Neural cell (in vitro differentiated cells): ENCODE measurements around the gene WDR33. TPM values are rescaled to one million over a fixed set of nuclear protein-coding genes. Genes with fewer than 3 reads are reported as not detected.

Experiments used
- H2AFZ ChIP-seq: fragments of 200-600, 300-800 bp; sonication (generic), shearing (Covaris generic); 2 replicates; pipeline ENCODE4 v1.6.0; 2014; ENCODE audit warnings: low read depth, mild to moderate bottlenecking, antibody characterized with exemption, low read length, moderate library complexity
- H3F3A ChIP-seq: fragments of 200-600 bp; shearing (Covaris generic); 2 replicates; pipeline ENCODE4 v1.6.1; 2016; ENCODE audit warnings: mild to moderate bottlenecking, moderate library complexity, mixed read lengths, antibody characterized with exemption, low read length; ENCODE audit not compliant: insufficient read depth, poor library complexity, severe bottlenecking
- H3K27ac ChIP-seq: fragments of 200-600, 300-800 bp; sonication (generic), shearing (Covaris generic); 2 replicates; pipeline ENCODE4 v1.5.1; 2014; ENCODE audit warnings: mild to moderate bottlenecking, low read length, moderate library complexity
- H3K27me3 ChIP-seq: fragments of 300-800, 200-600 bp; sonication (generic), shearing (Covaris generic); 2 replicates; pipeline ENCODE4 v1.6.0; 2014; ENCODE audit warnings: mild to moderate bottlenecking, low read depth, low read length, moderate library complexity; ENCODE audit not compliant: insufficient read depth
- H3K36me3 ChIP-seq: fragments of 300-800, 200-600 bp; sonication (generic), shearing (Covaris generic); 2 replicates; pipeline ENCODE4 v1.5.1; 2014; ENCODE audit warnings: mild to moderate bottlenecking, antibody characterized with exemption, low read length, moderate library complexity; ENCODE audit not compliant: insufficient read depth
- H3K4me2 ChIP-seq: fragments of 300-800, 200-600 bp; sonication (generic), shearing (Covaris generic); 2 replicates; pipeline ENCODE4 v1.6.0; 2014; ENCODE audit warnings: mild to moderate bottlenecking, low read length
- H3K4me3 ChIP-seq: fragments of 300-800, 200-600 bp; sonication (generic), shearing (Covaris generic); 2 replicates; pipeline ENCODE4 v1.5.1; 2014; ENCODE audit warnings: mild to moderate bottlenecking, low read length, moderate library complexity
- H3K79me2 ChIP-seq: fragments of 200-600 bp; shearing (Covaris generic); replicated peaks from 2 replicates; pipeline ENCODE4 v1.6.0; 2014; ENCODE audit warnings: mild to moderate bottlenecking, low read length, moderate library complexity; ENCODE audit not compliant: insufficient read depth
- H3K9ac ChIP-seq: fragments of 300-800, 200-600 bp; sonication (generic), shearing (Covaris generic); 2 replicates; pipeline ENCODE4 v1.6.1; 2016; ENCODE audit warnings: mild to moderate bottlenecking, low read length, mixed read lengths
- H3K9me2 ChIP-seq: fragments of 200-600 bp; shearing (Covaris generic); 2 replicates; pipeline ENCODE4 v1.6.1; 2016; ENCODE audit warnings: mild to moderate bottlenecking, low read length, mixed read lengths; ENCODE audit not compliant: insufficient read depth
- H3K9me3 ChIP-seq: fragments of 200-600, 300-800 bp; sonication (generic), shearing (Covaris generic); 2 replicates; pipeline ENCODE4 v1.6.1; 2016; ENCODE audit warnings: mild to moderate bottlenecking, mixed run types, low read length, moderate library complexity, mixed read lengths
- H4K20me1 ChIP-seq: fragments of 200-600 bp; shearing (Covaris generic); 2 replicates; pipeline ENCODE4 v1.6.1; 2016; ENCODE audit warnings: mild to moderate bottlenecking, mixed run types; ENCODE audit not compliant: insufficient read depth
- CTCF ChIP-seq: fragments of 450-650 bp; IDR thresholded peaks from 2 replicates; pipeline ENCODE4 v1.5.1; 2014; ENCODE audit warnings: antibody characterized with exemption, mild to moderate bottlenecking, moderate library complexity; ENCODE audit not compliant: poor library complexity, severe bottlenecking
- EP300 ChIP-seq: fragments of 450-650 bp; conservative IDR thresholded peaks from 2 replicates; pipeline ENCODE4 v1.6.1; 2014; ENCODE audit warnings: antibody characterized with exemption, mild to moderate bottlenecking, moderate library complexity; ENCODE audit not compliant: poor library complexity, severe bottlenecking
- EZH2 ChIP-seq: fragments of 200-600, 300-800 bp; shearing (Covaris generic), sonication (generic); IDR thresholded peaks from 2 replicates; pipeline ENCODE4 v1.6.1; 2014; ENCODE audit warnings: antibody characterized with exemption, low read length, borderline replicate concordance, mild to moderate bottlenecking; ENCODE audit not compliant: insufficient read depth, poor library complexity, severe bottlenecking
- MXI1 ChIP-seq: fragments of 450-650 bp; conservative IDR thresholded peaks from 2 replicates; pipeline ENCODE4 v1.6.1; 2014; ENCODE audit warnings: antibody characterized with exemption, mild to moderate bottlenecking; ENCODE audit not compliant: poor library complexity, severe bottlenecking
- POLR2AphosphoS5 ChIP-seq: IDR thresholded peaks from 2 replicates; pipeline ENCODE4 v1.6.1; 2012
- RAD21 ChIP-seq: fragments of 450-650 bp; conservative IDR thresholded peaks from 2 replicates; pipeline ENCODE4 v1.6.1; 2014; ENCODE audit warnings: antibody characterized with exemption, mild to moderate bottlenecking, moderate library complexity
- REST ChIP-seq: IDR thresholded peaks from 2 replicates; pipeline ENCODE4 v1.6.1; 2012; ENCODE audit warnings: borderline replicate concordance
- SMC3 ChIP-seq: fragments of 450-650 bp; conservative IDR thresholded peaks from 2 replicates; pipeline ENCODE4 v1.6.1; 2014; ENCODE audit warnings: antibody characterized with exemption, mild to moderate bottlenecking, moderate library complexity; ENCODE audit not compliant: poor library complexity
- TAF1 ChIP-seq: IDR thresholded peaks from 2 replicates; pipeline ENCODE4 v1.6.1; 2012; ENCODE audit warnings: low read depth
- polyA plus RNA-seq: library from polyadenylated mRNA; depleted of rRNA; stranded (reverse); fragments of >200 nt; gene quantifications from 2 replicates; pipeline ENCODE4 v1.2.3, GENCODE V29; 2014

WDR33 gene
- polyA plus RNA-seq, 1 donor from 2014 or later: 58.7 TPM

GRCh38 chr2:127715778-127716449 lies 95.1 kb downstream of the WDR33 start:
- Histone ChIP-seq H3K4me3 (no peak overlapping the region), H2AFZ (no peak overlapping the region), H3K9me2 (no peaks in the 10 kb centered on the region), H3K4me2 (no peak overlapping the region), H3F3A (no peaks in the 10 kb centered on the region), H3K9ac (no peak overlapping the region), H3K79me2 (no peaks in the 10 kb centered on the region), H3K27ac (no peak overlapping the region), H3K9me3 (no peaks in the 10 kb centered on the region), H3K27me3 (no peaks in the 10 kb centered on the region), H4K20me1 (no peaks in the 10 kb centered on the region), H3K36me3 (peaks cover 6% of the 10 kb centered on the region)
- TF ChIP-seq EZH2 (no peak), TAF1 (no peak), POLR2AphosphoS5 (no peak), REST (no peak), MXI1 (no peak), RAD21 (no peak), EP300 (no peak), CTCF (no peak)

GRCh38 chr2:127713562-127713961 lies 97.4 kb downstream of the WDR33 start:
- no peaks in the 10 kb centered on the region for H3F3A ChIP-seq
- TF ChIP-seq MXI1 (no peak), TAF1 (no peak), EZH2 (no peak), POLR2AphosphoS5 (no peak), REST (no peak), EP300 (no peak), SMC3 (no peak), CTCF (no peak), RAD21 (no peak)
- H3K4me2 ChIP-seq: no peak overlapping the region
- peaks cover 3% of the 10 kb centered on the region for H3K36me3 ChIP-seq
- H3K79me2 ChIP-seq: no peaks in the 10 kb centered on the region
- no peak overlapping the region for H3K27ac ChIP-seq
- H3K9me3 ChIP-seq: no peaks in the 10 kb centered on the region
- H3K9ac ChIP-seq: no peak overlapping the region
- H4K20me1 ChIP-seq: no peaks in the 10 kb centered on the region
- H3K27me3 ChIP-seq: no peaks in the 10 kb centered on the region
- no peak overlapping the region for H3K4me3 ChIP-seq
- H2AFZ ChIP-seq: no peak overlapping the region
- no peaks in the 10 kb centered on the region for H3K9me2 ChIP-seq
